KBM-7 (cell line): ENCODE data around the gene F8.

ENCODE experiments used
- DNase-seq: peaks from one replicate; pipeline ENCODE4 v3.0.0-alpha.2; 2015
- in situ Hi-C: fragments of 300-500 bp; cut with MboI; formaldehyde crosslinking; loops from 2 replicates; pipeline ENCODE4 v1.14.3; 2020; ENCODE audit warnings: low sequenced_read_pairs, low pct_unique_long_range_greater_than_20kb, mixed read lengths

Gene F8

GRCh38 chrX:155022585-155022984 is at the start of gene F8:
F8 (minus strand) TSS chrX:155022723; CDS start chrX:155022552, 171 bp downstream.
- peak; percentile 37 for DNase-seq
- in situ Hi-C loops, result no loop called here

DNA sequence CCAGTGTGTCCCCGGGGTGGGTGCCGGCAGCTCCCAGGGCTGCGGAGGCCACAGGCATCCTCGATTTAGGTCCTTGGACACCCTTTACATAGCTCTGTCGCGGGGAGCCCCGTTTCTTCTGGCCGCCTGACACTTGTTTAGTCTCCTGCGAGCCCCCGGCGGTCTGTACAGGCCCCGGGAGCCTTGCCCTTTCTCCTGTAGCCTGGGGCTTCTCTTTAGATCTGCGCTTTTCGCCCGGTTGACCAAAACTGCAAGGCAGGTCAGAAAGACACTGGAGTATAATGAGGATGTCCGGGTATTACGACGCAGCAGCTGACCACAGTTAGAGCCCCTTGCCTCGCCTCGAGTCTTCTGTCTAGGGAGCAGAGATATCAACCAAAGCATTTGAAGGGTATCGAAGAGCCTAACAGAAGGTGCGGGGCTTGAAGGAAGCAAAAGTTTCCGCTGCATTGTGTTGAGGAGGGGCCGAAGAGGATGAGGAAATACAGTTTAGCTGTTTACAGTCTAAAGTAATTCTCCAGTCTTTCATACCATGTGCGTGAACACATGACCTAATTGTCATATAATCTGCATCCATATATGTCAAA is 49.3 kb upstream of the F8 start:
- no peak for DNase-seq

DNA sequence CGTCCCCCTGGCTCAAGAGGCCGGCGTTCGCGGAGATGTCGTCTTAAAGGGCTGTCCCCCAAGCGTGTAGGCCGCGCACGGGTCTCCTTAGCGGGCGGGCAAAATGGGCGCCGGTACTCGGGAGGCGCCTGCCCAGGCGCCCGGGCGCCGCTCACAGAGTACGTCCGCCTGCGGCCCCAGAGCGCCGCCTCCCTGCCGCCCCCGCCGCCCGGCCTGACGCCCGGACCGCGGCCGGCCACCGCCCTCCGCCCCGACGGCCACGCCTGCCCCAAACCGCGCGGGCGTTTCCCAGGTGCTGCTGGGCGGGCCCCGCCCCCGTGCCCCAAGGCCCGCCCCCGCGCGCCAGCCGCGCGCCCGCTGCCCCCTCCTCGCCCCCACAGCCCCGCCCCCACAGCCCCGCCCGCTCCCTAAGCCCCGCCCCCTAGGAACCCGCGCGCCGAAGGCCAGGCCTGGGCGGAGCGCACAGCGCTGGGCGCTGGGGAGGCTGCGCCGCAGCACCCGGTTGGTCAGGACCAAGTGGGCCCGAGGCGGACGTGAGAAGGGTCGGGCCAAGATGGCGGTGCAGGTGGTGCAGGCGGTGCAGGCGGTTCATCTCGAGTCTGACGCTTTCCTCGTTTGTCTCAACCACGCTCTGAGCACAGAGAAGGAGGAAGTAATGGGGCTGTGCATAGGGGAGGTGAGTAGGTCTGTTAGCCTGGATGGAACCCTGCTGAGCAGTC is 48.6 kb upstream of the F8 start, which contains the start of the genes BRCC3, CMC4 and MTCP1:
TSS of gene BRCC3 (plus strand) at position 534 of the 719 bp plus-strand sequence. CDS start at position 554, 20 bp downstream.
TSS of gene CMC4 (minus strand) at position 162 of the 719 bp plus-strand sequence. CDS start 7,113 bp downstream, outside the sequence.
TSS of gene MTCP1 (minus strand) at position 162 of the 719 bp plus-strand sequence. CDS start 5,126 bp downstream, outside the sequence.
- DNase-seq, result peak; percentile 83
- in situ Hi-C loops, result no loop called here

More for the DNA sequence above, 49.3 kb upstream of the F8 start:
- in situ Hi-C loops, result no loop called here

DNA sequence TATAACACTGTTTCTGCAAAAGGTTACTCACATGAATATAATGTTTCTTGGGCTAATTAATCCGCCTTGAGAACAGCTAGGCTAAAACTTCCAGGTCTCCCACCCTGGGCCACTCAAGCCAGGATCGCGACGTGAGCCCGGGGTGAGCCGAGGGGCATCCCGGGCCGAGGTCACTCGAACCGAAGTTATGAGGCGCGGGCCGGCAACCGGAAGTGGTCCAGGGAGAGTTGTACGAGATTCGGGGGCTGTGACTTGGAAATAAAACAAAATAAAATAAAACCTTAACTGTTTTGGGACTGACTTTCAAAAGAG is 48.1 kb upstream of the F8 start:
- no peak for DNase-seq
- in situ Hi-C loops, result no loop called here

DNA sequence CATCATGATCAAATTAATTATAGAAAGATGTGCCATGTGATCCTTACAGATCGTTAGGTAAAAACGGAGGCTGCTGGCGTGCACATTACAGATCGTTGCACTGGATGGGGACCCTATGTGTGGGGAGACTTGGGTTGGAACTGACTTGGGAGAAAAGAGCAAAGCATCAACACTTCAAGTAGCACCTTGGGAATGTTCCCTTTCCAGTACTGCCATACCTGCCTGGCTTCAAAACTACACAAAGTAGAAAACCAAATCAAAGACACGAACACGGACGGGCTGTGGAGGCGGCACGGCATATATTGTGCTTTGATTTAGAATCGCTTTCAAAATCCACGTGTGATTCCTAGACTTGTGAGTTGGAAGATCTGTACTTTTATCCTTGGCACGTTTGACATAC is 47.5 kb upstream of the F8 start:
- in situ Hi-C loops, result no loop called here
- peak; percentile 49 for DNase-seq

GRCh38 chrX:155069414-155069813 is 46.9 kb upstream of the F8 start:
- no peak for DNase-seq
- in situ Hi-C loops, result no loop called here

DNA sequence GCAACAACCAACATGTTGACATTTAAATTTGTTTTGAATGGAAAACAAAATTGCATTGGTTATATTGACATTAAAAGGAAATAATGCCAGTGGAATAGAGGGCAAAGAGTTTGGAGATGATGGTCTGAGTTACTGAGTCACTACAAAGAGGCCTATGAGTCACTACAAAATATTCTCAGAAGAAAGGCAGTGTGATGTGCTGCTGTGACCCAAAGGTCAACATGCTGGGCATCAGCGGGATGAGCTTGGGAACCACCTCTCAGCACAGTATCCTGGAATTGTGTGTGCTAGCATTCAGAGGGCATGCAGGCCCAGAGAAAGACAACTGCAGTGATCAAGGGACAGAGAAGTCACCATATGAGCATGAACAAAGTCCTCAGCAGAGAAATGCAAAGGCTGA is 45.6 kb upstream of the F8 start:
- no peak for DNase-seq
- in situ Hi-C loops, result no loop called here

DNA sequence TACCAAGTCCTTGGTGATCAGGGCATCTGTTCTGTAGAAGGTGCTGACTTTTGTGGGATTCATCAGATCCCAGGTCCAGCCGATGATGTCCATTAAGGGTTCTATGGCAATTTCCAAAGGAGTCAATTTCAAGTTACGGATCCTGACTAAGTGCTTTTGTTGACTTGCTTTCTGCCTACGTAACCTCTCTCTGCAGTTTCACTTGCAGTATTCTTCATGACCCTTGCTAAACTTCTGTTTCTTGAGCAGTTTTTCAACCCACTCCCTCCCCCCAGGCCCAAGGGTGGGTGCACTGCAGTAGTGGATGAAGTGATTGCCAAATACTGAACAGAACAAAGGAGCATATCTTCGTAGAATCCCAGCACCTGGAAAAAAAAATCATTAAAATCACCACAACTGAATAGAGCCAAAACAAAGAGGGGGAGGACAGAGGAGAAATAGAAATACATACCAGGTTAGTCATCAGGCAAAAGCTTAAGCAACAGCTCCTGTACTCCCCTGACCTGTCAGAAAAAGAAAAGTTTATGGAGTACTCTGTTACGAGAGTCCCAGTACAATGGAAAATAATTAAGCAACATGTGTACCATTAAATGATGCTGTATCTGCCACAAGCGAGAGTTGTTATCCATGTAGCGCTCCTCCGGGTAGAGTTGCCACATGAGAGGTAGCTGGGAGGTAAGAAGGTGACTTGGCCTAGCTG is 42.7 kb upstream of the F8 start:
- no peak for DNase-seq
- in situ Hi-C loops, result no loop called here

DNA sequence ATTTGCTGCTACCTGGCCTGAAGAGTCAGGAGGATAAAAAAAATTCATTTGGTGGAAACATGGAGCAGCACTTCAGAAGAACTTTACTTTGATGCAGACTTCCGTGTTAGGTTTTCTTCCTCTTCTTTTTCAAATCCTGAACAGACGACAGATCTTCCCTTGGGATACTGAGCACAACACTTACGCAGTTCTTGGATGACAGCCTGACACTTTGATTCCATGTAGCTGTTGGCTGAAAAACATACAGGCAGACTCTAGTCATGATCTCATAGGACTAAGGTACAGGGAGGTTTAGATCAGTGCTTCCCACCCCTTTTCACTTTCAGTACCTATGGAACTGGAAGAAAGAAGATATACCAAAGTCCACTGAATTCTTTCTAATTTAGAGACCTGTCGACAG is 39.2 kb upstream of the F8 start:
- DNase-seq, result no peak
- in situ Hi-C loops, result no loop called here

GRCh38 chrX:155056877-155057792 is 34.6 kb upstream of the F8 start:
- in situ Hi-C loops, result no loop called here
- peak; percentile 85 for DNase-seq

DNA sequence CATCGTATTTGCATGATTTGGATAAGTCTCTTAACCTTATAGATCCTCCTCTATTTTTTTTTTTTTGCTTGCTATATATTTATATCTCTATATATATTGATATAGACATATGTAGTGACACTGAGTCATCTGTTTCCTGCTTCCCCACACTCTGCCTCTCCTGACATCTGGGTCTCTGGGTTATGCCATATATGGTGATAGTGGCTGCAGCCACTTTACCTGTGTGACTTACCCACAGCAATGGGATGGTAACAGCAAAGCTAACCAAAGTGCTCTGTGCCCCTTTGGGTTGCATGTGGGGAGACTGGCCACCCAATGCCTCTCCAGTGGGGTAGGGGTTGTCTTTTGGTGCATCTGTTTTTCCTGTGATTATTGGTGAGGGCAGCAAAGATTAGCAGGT is 33.9 kb upstream of the F8 start:
- DNase-seq, result no peak
- in situ Hi-C loops, result no loop called here

- DNase-seq, result no peak
- in situ Hi-C loops, result no loop called here
Measured at GRCh38 chrX:155055494-155055893, 33.0 kb upstream of the F8 start.

DNA sequence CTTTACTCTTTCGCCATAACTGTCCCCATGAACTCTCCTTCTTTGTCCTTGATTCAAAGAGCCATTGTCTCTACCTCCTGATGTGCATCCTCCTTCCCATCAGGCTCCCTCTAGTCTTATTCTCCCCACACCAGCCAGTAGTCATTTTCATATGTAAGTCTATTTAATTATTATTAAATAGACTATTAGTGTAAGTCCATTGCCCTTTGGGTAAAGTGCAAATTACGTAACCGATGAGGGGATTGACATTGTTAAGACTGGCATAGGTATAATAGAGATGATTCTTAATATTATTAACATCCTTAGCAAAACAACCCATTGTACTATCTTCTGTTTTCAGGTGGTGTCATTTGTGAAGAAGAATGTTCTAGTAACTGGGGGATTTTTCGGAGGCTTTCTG is 31.7 kb upstream of the F8 start:
- in situ Hi-C loops, result no loop called here
- DNase-seq, result no peak

DNA sequence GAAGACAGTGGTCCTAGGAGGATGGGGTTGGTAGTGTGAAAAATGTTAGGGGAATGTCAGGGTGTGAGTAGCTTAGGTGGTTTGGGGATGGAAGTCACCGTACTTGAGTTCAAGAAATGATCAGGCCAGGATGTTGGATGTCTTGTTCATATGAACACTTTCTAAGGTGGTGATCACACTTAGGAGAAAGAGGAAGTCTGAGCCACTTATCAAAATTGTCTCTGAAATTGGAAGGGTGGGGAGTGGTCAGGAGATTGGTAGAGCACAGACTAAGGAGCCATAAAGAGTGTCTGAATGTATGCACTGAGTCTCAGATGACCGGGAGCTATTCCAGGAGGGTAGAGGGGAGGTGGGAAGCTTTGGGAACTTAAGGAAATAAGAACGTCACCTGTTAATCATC is 31.1 kb upstream of the F8 start:
- no peak for DNase-seq
- in situ Hi-C loops, result no loop called here

DNA sequence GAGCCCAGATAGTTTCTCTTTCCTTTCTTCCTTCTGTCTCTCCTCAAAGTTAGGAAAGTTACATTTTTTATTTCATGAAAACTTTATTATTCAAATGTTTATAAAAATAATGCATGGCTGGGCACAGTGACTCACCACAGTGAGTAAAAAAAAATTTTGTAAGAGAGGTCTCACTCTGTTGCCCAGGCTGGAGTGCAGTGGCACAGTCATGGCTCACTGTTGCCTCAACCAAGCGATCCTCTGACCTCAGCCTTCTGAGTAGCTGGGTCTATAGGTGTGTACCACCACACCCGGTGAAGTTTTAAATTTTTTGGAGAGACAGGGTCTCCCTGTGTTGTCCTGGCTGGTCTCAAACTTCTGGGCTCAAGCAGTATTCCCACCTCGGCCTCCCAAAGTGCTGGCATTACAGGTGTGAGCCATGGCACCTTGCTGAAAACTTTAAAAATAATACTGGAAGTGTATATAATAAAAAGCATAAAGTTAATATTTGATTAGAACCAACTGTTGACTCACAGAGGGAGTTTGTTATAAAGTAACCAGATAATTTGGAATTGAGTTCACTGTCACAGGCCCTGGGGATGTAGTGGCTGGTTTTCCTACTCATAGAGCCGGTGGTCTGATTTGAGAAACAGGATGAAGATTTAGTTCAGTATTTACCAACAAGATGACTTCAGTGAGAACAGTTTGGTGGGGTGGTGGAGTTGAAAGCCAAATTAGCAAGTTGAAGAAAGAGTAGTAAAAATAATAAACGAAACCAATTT is 30.4 kb upstream of the F8 start:
- no peak for DNase-seq
- in situ Hi-C loops, result no loop called here

DNA sequence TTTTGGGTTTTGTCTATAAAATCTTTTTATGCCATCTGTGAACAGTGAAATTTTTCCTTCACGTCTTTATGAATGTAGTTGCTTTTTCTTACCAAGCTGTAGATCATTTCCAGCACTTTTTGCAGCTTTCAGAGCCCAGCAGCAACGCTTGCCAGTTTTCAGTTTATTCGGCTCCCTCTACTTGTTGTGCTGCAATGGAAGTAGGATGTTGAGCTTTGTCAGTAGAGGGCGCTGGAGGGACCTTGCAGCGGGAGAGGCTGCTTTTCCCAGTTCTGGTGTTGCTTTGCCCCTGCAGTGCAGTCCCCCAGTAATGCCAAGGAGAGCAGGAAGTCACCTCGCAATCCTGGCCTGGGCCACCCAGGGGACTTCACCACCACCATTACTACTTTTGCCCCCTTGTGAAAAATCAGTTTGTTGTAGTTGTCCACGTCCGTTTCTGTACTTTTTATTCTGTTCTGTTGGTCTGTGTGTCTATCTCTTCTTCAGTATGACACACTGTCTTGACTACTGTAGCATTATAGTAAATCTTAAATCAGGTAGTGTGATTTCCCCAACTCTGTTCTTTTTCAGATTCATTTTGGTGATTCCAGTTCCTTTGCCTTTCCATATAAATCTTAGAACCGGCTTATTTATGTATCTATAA is 26.6 kb upstream of the F8 start:
- DNase-seq, result peak; percentile 80
- in situ Hi-C loops, result no loop called here

- in situ Hi-C loops, result no loop called here
- DNase-seq, result no peak
Measured at GRCh38 chrX:155046811-155047528, 24.4 kb upstream of the F8 start.
